DOHH2 (cell line): Measurements from ENCODE around the gene ADARB1.

Experiments
- H3F3A ChIP-seq: fragments of 200-600 bp; sonication (generic), shearing (Covaris generic); 2 replicates; pipeline ENCODE4 v1.6.0; 2016; ENCODE audit warnings: antibody characterized with exemption, mild to moderate bottlenecking; ENCODE audit not compliant: control insufficient read depth, insufficient read depth
- H3K27ac ChIP-seq: fragments of 200-600 bp; sonication (generic); 2 replicates; pipeline ENCODE4 v1.5.1; 2014; ENCODE audit warnings: low read depth, mild to moderate bottlenecking, low read length, moderate library complexity
- H3K27me3 ChIP-seq: fragments of 200-600 bp; sonication (generic); 2 replicates; pipeline ENCODE4 v1.6.1; 2014; ENCODE audit warnings: mild to moderate bottlenecking, low read length, mixed read lengths; ENCODE audit not compliant: control insufficient read depth
- H3K36me3 ChIP-seq: fragments of 200-600 bp; sonication (generic); 2 replicates; pipeline ENCODE4 v1.6.1; 2014; ENCODE audit warnings: mild to moderate bottlenecking, low read length, moderate library complexity, mixed read lengths; ENCODE audit not compliant: control insufficient read depth
- H3K4me1 ChIP-seq: fragments of 200-600 bp; sonication (generic); 2 replicates; pipeline ENCODE4 v1.6.1; 2014; ENCODE audit warnings: mild to moderate bottlenecking, low read length, mixed read lengths; ENCODE audit not compliant: control insufficient read depth
- H3K4me2 ChIP-seq: fragments of 200-600 bp; sonication (generic); 2 replicates; pipeline ENCODE4 v1.6.0; 2014; ENCODE audit warnings: mild to moderate bottlenecking, low read length, moderate library complexity
- H3K4me3 ChIP-seq: fragments of 200-600 bp; sonication (generic); 2 replicates; pipeline ENCODE4 v1.5.1; 2014; ENCODE audit warnings: mild to moderate bottlenecking, low read length, mixed read lengths
- H3K79me2 ChIP-seq: fragments of 200-600 bp; sonication (generic); 2 replicates; pipeline ENCODE4 v1.6.1; 2014; ENCODE audit warnings: mild to moderate bottlenecking, low read length, mixed read lengths; ENCODE audit not compliant: control insufficient read depth
- H3K9me2 ChIP-seq: fragments of 200-600 bp; sonication (generic); replicated peaks from 2 replicates; pipeline ENCODE4 v1.6.1; 2014; ENCODE audit warnings: mild to moderate bottlenecking, low read length, mixed read lengths; ENCODE audit not compliant: control insufficient read depth
- H3K9me3 ChIP-seq: fragments of 200-600 bp; sonication (generic); 2 replicates; pipeline ENCODE4 v1.6.1; 2014; ENCODE audit warnings: antibody characterized with exemption, low read length, mixed read lengths; ENCODE audit not compliant: control insufficient read depth, insufficient read depth
- H4K20me1 ChIP-seq: fragments of 200-600 bp; sonication (generic); 2 replicates; pipeline ENCODE4 v1.6.0; 2014; ENCODE audit warnings: low read depth, mild to moderate bottlenecking, antibody characterized with exemption, low read length, moderate library complexity; ENCODE audit not compliant: control insufficient read depth, insufficient read depth
- CTCF ChIP-seq: fragments of 200-600 bp; sonication (generic); IDR thresholded peaks from one replicate; pipeline ENCODE4 v1.5.1; 2014; ENCODE audit warnings: antibody characterized with exemption, mild to moderate bottlenecking, low read depth, low read length; ENCODE audit not compliant: poor library complexity, severe bottlenecking
- EZH2phosphoT487 ChIP-seq: fragments of 200-600 bp; sonication (generic); IDR thresholded peaks from 2 replicates; pipeline ENCODE4 v1.6.1; 2017; ENCODE audit warnings: borderline replicate concordance, mild to moderate bottlenecking, antibody characterized with exemption, low read length, moderate library complexity, mixed read lengths

Gene ADARB1

GRCh38 chr21:45226540-45227326, 152.4 kb downstream of the ADARB1 start:
- Histone ChIP-seq H3K4me3 (no peak overlapping the region), H3K27ac (no peak overlapping the region), H4K20me1 (no peaks in the 10 kb centered on the region), H3K9me2 (no peaks in the 10 kb centered on the region), H3K4me2 (no peak overlapping the region), H3K27me3 (peaks cover 3% of the 10 kb centered on the region; the same call in 1 of the 2 replicates), H3K36me3 (no peaks in the 10 kb centered on the region), H3K79me2 (no peaks in the 10 kb centered on the region), H3F3A (no peaks in the 10 kb centered on the region), H3K9me3 (no peaks in the 10 kb centered on the region), H3K4me1 (no peaks in the 10 kb centered on the region)
- TF ChIP-seq CTCF (no peak), EZH2phosphoT487 (no peak)

GRCh38 chr21:45227735-45228134, 153.4 kb downstream of the ADARB1 start:
- H3K4me1 ChIP-seq: no peaks in the 10 kb centered on the region
- no peak overlapping the region for H3K4me3 ChIP-seq
- peaks cover 3% of the 10 kb centered on the region; the same call in 1 of the 2 replicates for H3K27me3 ChIP-seq

GRCh38 chr21:45228171-45228641, 153.8 kb downstream of the ADARB1 start:
- Histone ChIP-seq H3K9me3 (no peaks in the 10 kb centered on the region), H3K79me2 (no peaks in the 10 kb centered on the region), H3K27me3 (peaks cover 3% of the 10 kb centered on the region; the same call in 1 of the 2 replicates), H3K4me1 (no peaks in the 10 kb centered on the region), H3K4me3 (no peak overlapping the region), H4K20me1 (no peaks in the 10 kb centered on the region), H3K36me3 (no peaks in the 10 kb centered on the region), H3K9me2 (no peaks in the 10 kb centered on the region), H3F3A (no peaks in the 10 kb centered on the region), H3K27ac (no peak overlapping the region), H3K4me2 (no peak overlapping the region)
- TF ChIP-seq CTCF (no peak), EZH2phosphoT487 (no peak)

More at GRCh38 chr21:45227735-45228134, 153.4 kb downstream of the ADARB1 start:
- no peaks in the 10 kb centered on the region for H3K9me3 ChIP-seq
- H3K9me2 ChIP-seq: no peaks in the 10 kb centered on the region
- no peak overlapping the region for H3K4me2 ChIP-seq
- H3K79me2 ChIP-seq: no peaks in the 10 kb centered on the region
- no peak for TF ChIP-seq CTCF
- no peak for TF ChIP-seq EZH2phosphoT487
- no peak overlapping the region for H3K27ac ChIP-seq
- no peaks in the 10 kb centered on the region for H4K20me1 ChIP-seq
- no peaks in the 10 kb centered on the region for H3F3A ChIP-seq
- no peaks in the 10 kb centered on the region for H3K36me3 ChIP-seq
